Vagina (tissue), 2 donors: Measurements from ENCODE around the gene CD6. TPM values are rescaled to one million over a fixed set of nuclear protein-coding genes. Genes with fewer than 3 reads are reported as not detected.

Experiments
- DNase-seq, 2 donors: peaks; one replicate each; pipeline ENCODE4 v3.0.0-alpha.2; 2017; ENCODE audit errors: extremely low spot score in 2 of 2
- H3K27ac ChIP-seq: fragments of 200-600 bp; sonication (generic); one replicate; pipeline ENCODE4 v1.5.1; 2019
- H3K27me3 ChIP-seq: fragments of 200-600 bp; sonication (generic); one replicate; pipeline ENCODE4 v1.5.1; 2019
- H3K36me3 ChIP-seq, 2 donors: fragments of 200-600 bp; sonication (generic); one replicate each; pipeline ENCODE4 v1.5.1; 2017 to 2019
- H3K4me1 ChIP-seq: fragments of 200-600 bp; sonication (generic); one replicate; pipeline ENCODE4 v1.5.1; 2019
- H3K4me3 ChIP-seq, 2 donors: fragments of 200-600 bp; sonication (generic); 1 replicate in 1 of 2; 2 replicates in 1 of 2; pipeline ENCODE4 v1.5.1; 2016 to 2019
- H3K9me3 ChIP-seq: fragments of 200-600 bp; sonication (generic); one replicate; pipeline ENCODE4 v1.5.1; 2019
- POLR2A ChIP-seq, 2 donors: fragments of 450-650 bp; IDR thresholded peaks; one replicate each; pipeline ENCODE4 v1.6.1; 2017; ENCODE audit warnings: antibody characterized with exemption in 2 of 2, mild to moderate bottlenecking in 2 of 2, moderate library complexity in 2 of 2
- POLR2AphosphoS5 ChIP-seq, 2 donors: sonication (generic); formaldehyde crosslinking; IDR thresholded peaks; one replicate each; pipeline ENCODE4 v1.9.0; 2017; ENCODE audit warnings: antibody characterized with exemption in 2 of 2, mild to moderate bottlenecking in 2 of 2, low read depth in 1 of 2; ENCODE audit not compliant: insufficient read depth in 1 of 2
- intact Hi-C: fragments of 100-400 bp; cut with DNase I; formaldehyde crosslinking; loops from one replicate; pipeline ENCODE4 v1.15.1; 2023
- total RNA-seq: library from RNA; depleted of rRNA; stranded (reverse); fragments of >200 nt; gene quantifications from one replicate; pipeline ENCODE4 v1.2.3, GENCODE V29; 2016
- TF ChIP-seq, protein P1 (sequence below), 3 experiments: fragments of 450-650 bp in 2 of 3; fragments of 200-600 bp in 1 of 3; sonication (generic) in 1 of 3; IDR thresholded peaks; one replicate each; pipeline ENCODE4 v1.5.1; 2017 to 2019; ENCODE audit warnings: antibody characterized with exemption in 3 of 3, mild to moderate bottlenecking in 2 of 3, moderate library complexity in 2 of 3

CD6 gene
- total RNA-seq, 1 donor from 2014 or later = 3.9 TPM

DNA sequence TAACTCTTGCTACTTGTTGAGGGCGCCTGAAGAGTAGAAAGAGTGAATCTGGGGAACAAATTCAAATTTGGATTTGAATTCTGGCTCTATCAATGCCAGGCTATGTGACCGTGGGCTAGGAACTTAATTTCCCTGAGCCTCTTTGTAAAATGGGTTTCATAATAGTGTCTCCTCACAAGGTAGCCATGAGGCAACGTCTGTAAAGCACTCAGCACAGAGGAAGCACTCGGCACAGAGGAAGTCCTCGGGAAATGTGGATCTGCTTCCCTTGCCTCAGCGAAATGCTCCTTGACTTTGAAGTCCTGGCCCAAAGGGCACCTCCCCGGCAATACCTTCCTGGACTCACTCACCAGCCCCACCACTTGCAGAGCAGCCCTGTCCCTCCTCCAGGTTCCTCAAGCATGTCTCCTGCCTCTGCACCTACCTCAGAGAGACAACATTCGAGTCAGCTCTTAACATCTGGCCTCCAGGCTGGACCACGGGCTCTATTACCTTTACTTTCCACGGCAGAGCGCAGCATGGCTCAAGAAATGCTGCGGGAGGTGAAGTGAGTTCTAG, 17.7 kb downstream of the CD6 start:
- DNase-seq = no peak
- intact Hi-C loops = no loop called here

DNA sequence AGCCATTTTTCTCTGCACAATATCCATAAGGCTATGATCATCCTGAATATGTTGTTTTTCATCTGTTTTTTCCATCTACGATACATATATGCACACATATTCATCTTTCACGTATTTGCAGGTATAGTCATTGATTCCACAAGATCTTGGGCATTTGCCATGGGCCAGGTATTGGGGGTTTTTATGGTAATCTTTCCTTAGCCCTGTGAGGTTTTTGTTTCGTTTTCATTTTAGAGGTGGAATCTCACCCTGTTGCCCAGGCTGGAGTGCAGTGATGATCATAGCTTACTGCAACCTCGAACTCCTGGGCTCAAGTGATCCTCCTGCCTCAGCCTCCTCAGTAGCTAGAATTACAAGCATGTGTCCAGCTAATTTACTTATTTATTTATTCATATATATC, 20.0 kb downstream of the CD6 start:
- TF ChIP-seq POLR2A (IDR thresholded peaks at IDR 0.05) (no peak), POLR2AphosphoS5 (IDR thresholded peaks at IDR 0.05; ENCODE audit: insufficient read depth in 1 of 2, low read depth in 1 of 2) (no peak)
- TF ChIP-seq, protein P1, sequence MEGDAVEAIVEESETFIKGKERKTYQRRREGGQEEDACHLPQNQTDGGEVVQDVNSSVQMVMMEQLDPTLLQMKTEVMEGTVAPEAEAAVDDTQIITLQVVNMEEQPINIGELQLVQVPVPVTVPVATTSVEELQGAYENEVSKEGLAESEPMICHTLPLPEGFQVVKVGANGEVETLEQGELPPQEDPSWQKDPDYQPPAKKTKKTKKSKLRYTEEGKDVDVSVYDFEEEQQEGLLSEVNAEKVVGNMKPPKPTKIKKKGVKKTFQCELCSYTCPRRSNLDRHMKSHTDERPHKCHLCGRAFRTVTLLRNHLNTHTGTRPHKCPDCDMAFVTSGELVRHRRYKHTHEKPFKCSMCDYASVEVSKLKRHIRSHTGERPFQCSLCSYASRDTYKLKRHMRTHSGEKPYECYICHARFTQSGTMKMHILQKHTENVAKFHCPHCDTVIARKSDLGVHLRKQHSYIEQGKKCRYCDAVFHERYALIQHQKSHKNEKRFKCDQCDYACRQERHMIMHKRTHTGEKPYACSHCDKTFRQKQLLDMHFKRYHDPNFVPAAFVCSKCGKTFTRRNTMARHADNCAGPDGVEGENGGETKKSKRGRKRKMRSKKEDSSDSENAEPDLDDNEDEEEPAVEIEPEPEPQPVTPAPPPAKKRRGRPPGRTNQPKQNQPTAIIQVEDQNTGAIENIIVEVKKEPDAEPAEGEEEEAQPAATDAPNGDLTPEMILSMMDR (IDR thresholded peaks at IDR 0.05) = no peak
- no peaks in the 10 kb centered on the region for H3K9me3 ChIP-seq
- intact Hi-C loops = no loop called here

More for the DNA sequence above, 17.7 kb downstream of the CD6 start:
- Histone ChIP-seq H3K27me3 (no peaks in the 10 kb centered on the region), H3K36me3 (no peaks in the 10 kb centered on the region), H3K27ac (no peak overlapping the region), H3K9me3 (no peaks in the 10 kb centered on the region), H3K4me1 (no peaks in the 10 kb centered on the region), H3K4me3 (no peak overlapping the region)
- TF ChIP-seq, protein P1 (IDR thresholded peaks at IDR 0.05) = no peak
- no peak for TF ChIP-seq POLR2A (IDR thresholded peaks at IDR 0.05)
- TF ChIP-seq POLR2AphosphoS5 (IDR thresholded peaks at IDR 0.05; ENCODE audit: insufficient read depth in 1 of 2, low read depth in 1 of 2) = no peak

DNA sequence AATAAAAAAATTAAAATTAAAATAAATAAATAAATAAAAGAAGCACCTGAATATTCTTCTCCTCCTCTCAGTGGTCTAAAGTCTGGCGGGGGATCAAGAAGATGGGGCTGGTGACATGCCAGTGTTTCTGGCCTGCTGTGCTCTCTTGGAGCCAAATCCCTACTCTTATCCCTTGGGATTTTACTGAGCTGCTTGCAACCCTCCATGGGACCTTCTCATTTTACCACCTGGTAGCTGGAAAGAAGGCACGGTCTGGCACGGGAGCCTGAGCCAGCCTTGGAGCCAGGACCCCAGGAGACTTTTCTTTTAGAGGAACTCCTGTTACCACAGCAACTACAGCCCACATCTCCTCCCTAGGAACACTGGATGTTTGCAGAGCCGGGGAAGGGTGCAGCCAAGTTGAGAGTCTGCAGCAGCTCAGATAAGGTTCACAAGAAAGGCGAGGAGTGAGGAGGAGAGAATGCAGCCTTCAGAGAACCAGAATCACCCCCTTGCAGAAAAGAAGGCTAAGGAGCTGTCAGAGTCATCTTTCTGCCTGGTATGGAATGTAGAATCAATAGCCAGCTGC, 21.4 kb downstream of the CD6 start:
- no peak for DNase-seq
- TF ChIP-seq, protein P1 (IDR thresholded peaks at IDR 0.05) = no peak
- no peak for TF ChIP-seq POLR2AphosphoS5 (IDR thresholded peaks at IDR 0.05; ENCODE audit: insufficient read depth in 1 of 2, low read depth in 1 of 2)
- no peak for TF ChIP-seq POLR2A (IDR thresholded peaks at IDR 0.05)
- intact Hi-C loops = no loop called here

More for the DNA sequence above, 20.0 kb downstream of the CD6 start:
- no peaks in the 10 kb centered on the region for H3K27me3 ChIP-seq
- no peak for DNase-seq
- H3K27ac ChIP-seq = no peak overlapping the region
- H3K4me1 ChIP-seq = no peaks in the 10 kb centered on the region
- no peaks in the 10 kb centered on the region for H3K36me3 ChIP-seq
- H3K4me3 ChIP-seq = no peak overlapping the region

DNA sequence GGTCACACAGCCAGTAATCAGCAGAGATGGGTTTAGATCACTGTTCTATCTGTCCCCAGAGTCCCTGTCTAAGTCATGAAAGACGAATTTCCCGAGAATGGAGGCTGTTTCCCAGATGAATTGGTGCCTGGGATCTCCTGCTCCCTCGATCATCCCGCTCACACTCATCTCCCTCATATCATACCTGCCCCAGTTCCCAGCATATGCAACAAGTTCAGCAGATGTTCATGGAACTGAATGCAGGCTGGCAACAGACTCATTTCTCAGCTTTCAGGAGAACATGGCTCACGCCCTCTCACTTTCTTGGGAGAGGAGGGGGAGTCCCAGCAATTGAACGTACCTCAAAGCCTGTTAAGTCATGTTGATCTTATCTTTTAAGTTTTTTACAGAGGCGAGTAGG, 22.1 kb downstream of the CD6 start:
- Histone ChIP-seq H3K9me3 (no peaks in the 10 kb centered on the region), H3K36me3 (no peaks in the 10 kb centered on the region), H3K27ac (no peak overlapping the region), H3K4me1 (no peaks in the 10 kb centered on the region), H3K4me3 (no peak overlapping the region), H3K27me3 (no peaks in the 10 kb centered on the region)
- intact Hi-C loops = no loop called here
- DNase-seq = no peak
- TF ChIP-seq, protein P1 (IDR thresholded peaks at IDR 0.05) = no peak
- TF ChIP-seq POLR2A (IDR thresholded peaks at IDR 0.05) (no peak), POLR2AphosphoS5 (IDR thresholded peaks at IDR 0.05; ENCODE audit: insufficient read depth in 1 of 2, low read depth in 1 of 2) (no peak)

More for the DNA sequence above, 21.4 kb downstream of the CD6 start:
- Histone ChIP-seq H3K27me3 (no peaks in the 10 kb centered on the region), H3K27ac (no peak overlapping the region), H3K4me1 (no peaks in the 10 kb centered on the region), H3K9me3 (no peaks in the 10 kb centered on the region), H3K4me3 (no peak overlapping the region), H3K36me3 (no peaks in the 10 kb centered on the region)

DNA sequence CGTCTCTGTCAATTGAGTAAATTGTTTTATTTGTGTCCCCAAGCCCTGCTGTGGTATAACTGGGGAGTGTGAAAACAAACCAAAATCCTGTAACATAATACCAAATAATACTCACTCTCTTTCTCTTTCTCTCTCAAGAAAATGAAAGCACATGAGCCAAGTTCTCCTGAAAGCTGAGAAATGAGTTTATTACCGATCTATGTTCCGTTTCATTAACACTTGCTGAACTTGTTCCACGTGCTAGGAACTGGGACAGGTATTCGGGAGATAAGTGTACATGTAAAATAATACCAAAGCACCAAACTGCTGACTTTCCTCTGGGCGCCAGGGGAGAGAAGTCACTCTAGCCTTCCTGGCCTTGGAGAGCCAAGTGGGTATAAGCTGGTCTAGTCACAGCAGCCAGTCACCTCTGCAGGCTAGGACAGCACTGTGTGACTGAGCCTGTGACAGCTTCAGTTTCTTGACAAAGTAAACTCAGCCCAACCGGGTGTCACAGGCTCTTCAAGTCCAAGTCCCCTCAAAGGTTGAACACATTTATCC, 23.1 kb downstream of the CD6 start:
- DNase-seq = no peak
- no peaks in the 10 kb centered on the region for H3K4me1 ChIP-seq
- no peaks in the 10 kb centered on the region for H3K9me3 ChIP-seq
- TF ChIP-seq POLR2AphosphoS5 (IDR thresholded peaks at IDR 0.05; ENCODE audit: insufficient read depth in 1 of 2, low read depth in 1 of 2) = no peak
- TF ChIP-seq POLR2A (IDR thresholded peaks at IDR 0.05) = no peak
- TF ChIP-seq, protein P1 (IDR thresholded peaks at IDR 0.05) = no peak
- H3K27me3 ChIP-seq = no peaks in the 10 kb centered on the region
- no peaks in the 10 kb centered on the region for H3K36me3 ChIP-seq
- H3K27ac ChIP-seq = no peak overlapping the region
- intact Hi-C loops = no loop called here
- H3K4me3 ChIP-seq = no peak overlapping the region
